Glutamatergic neuron (in vitro differentiated cells): ENCODE measurements around the gene KIAA1191. TPM values are rescaled to one million over a fixed set of nuclear protein-coding genes. Genes with fewer than 3 reads are reported as not detected.
A peak's percentile ranks its signal among the peaks of the same experiment; 100 is the strongest.

Experiments
- DNase-seq: peaks from one replicate; pipeline ENCODE4 v3.0.0; 2022
- H3K27ac Mint-ChIP-seq: one replicate; pipeline ENCODE4 v1.8.0; 2020; ENCODE audit warnings: mild to moderate bottlenecking, mixed read lengths, inconsistent platforms; ENCODE audit not compliant: unreplicated experiment
- H3K27me3 Mint-ChIP-seq: one replicate; pipeline ENCODE4 v1.8.0; 2020; ENCODE audit warnings: mild to moderate bottlenecking, moderate library complexity, mixed read lengths, inconsistent platforms; ENCODE audit not compliant: unreplicated experiment
- H3K36me3 Mint-ChIP-seq: one replicate; pipeline ENCODE4 v1.8.0; 2020; ENCODE audit warnings: mild to moderate bottlenecking, mixed read lengths, inconsistent platforms; ENCODE audit not compliant: unreplicated experiment
- H3K4me1 Mint-ChIP-seq: one replicate; pipeline ENCODE4 v1.8.0; 2020; ENCODE audit warnings: mild to moderate bottlenecking, low read depth, mixed read lengths, inconsistent platforms; ENCODE audit not compliant: unreplicated experiment
- H3K4me3 Mint-ChIP-seq: one replicate; pipeline ENCODE4 v1.8.0; 2020; ENCODE audit warnings: mild to moderate bottlenecking, mixed read lengths, inconsistent platforms; ENCODE audit not compliant: unreplicated experiment
- H3K9me3 Mint-ChIP-seq: one replicate; pipeline ENCODE4 v1.8.0; 2020; ENCODE audit warnings: mild to moderate bottlenecking, moderate library complexity, mixed read lengths, inconsistent platforms; ENCODE audit not compliant: unreplicated experiment
- CTCF ChIP-seq: fragments of 200-600 bp; sonication (generic); IDR thresholded peaks from one replicate; pipeline ENCODE4 v1.5.0; 2021; ENCODE audit not compliant: partially characterized antibody, unreplicated experiment
- total RNA-seq: library from RNA; stranded (reverse); fragmentation: NEBNext Ultra II Directional; extraction: Animal tissue kit (Norgen Biotek cat#: 25700); gene quantifications from one replicate; pipeline ENCODE4 v1.2.1, GENCODE V29; 2021; ENCODE audit not compliant: unreplicated experiment

The KIAA1191 gene
- total RNA-seq, 1 donor from 2014 or later, result 203 TPM

GRCh38 chr5:176369934-176370711 is 8.6 kb upstream of the KIAA1191 start:
- no peak for TF ChIP-seq CTCF
- Mint-ChIP-seq H3K36me3 (peaks cover 8% of the 10 kb centered on the region), H3K4me3 (no peak overlapping the region), H3K9me3 (peaks cover 10% of the 10 kb centered on the region), H3K27ac (no peak overlapping the region), H3K27me3 (peaks cover 9% of the 10 kb centered on the region), H3K4me1 (peaks cover 8% of the 10 kb centered on the region)
- DNase-seq, result no peak

- Mint-ChIP-seq H3K9me3 (peaks cover 10% of the 10 kb centered on the region), H3K27me3 (peaks cover 11% of the 10 kb centered on the region), H3K27ac (no peak overlapping the region), H3K36me3 (peaks cover 8% of the 10 kb centered on the region), H3K4me3 (no peak overlapping the region), H3K4me1 (peaks cover 8% of the 10 kb centered on the region)
- TF ChIP-seq CTCF, result no peak
- DNase-seq, result no peak
Observed at GRCh38 chr5:176368726-176369125, 7.2 kb upstream of the KIAA1191 start.

- Mint-ChIP-seq H3K4me1 (peaks cover 11% of the 10 kb centered on the region), H3K36me3 (peaks cover 8% of the 10 kb centered on the region), H3K27me3 (peaks cover 11% of the 10 kb centered on the region), H3K4me3 (peak overlapping the region; percentile 77), H3K9me3 (peaks cover 10% of the 10 kb centered on the region), H3K27ac (peak overlapping the region; percentile 72)
- TF ChIP-seq CTCF, result no peak
- DNase-seq, result peak; percentile 41
Observed at GRCh38 chr5:176366232-176366894, 4.8 kb upstream of the KIAA1191 start.

GRCh38 chr5:176365351-176366231 is 4.0 kb upstream of the KIAA1191 start, which contains the start of gene ARL10:
Gene ARL10 (plus strand): TSS chr5:176365487. CDS start chr5:176365564, 77 bp downstream.
- Mint-ChIP-seq H3K4me3 (peak within 1 kb of the TSS; percentile 77), H3K4me1 (peaks cover 11% of the 10 kb centered on the region), H3K27ac (peak within 1 kb of the TSS; percentile 48), H3K9me3 (peaks cover 9% of the 10 kb centered on the region), H3K36me3 (peaks cover 8% of the 10 kb centered on the region), H3K27me3 (peaks cover 13% of the 10 kb centered on the region)
- no peak for TF ChIP-seq CTCF
- peak; percentile 74 for DNase-seq
